WTC11 (cell line): Measurements from ENCODE around the gene TMEM150A. TPM values are rescaled to one million over a fixed set of nuclear protein-coding genes. Genes with fewer than 3 reads are reported as not detected.

ENCODE experiments used
- ATAC-seq: fragments of 200-7000 bp; cut with Tn5 transposase; 2 replicates; pipeline ENCODE4 v1.10.0; 2021; ENCODE audit warnings: mild to moderate bottlenecking, moderate library complexity
- CTCF ChIA-PET: fragments of 300-600 bp; sonication (Branson Sonifier 250); formaldehyde crosslinking; loops from one replicate; lab custom pipeline; 2021; ENCODE audit warnings: antibody characterized with exemption; lab: Charles Lee
- POLR2A ChIA-PET: fragments of 350-600 bp; sonication (Branson Sonifier 250); formaldehyde crosslinking; loops from one replicate; lab custom pipeline; 2021; ENCODE audit warnings: antibody characterized with exemption; lab: Charles Lee
- DNase-seq: peaks from one replicate; pipeline ENCODE4 v3.0.0; 2021; ENCODE audit warnings: low spot score
- H3K27ac Mint-ChIP-seq: 2 replicates; pipeline ENCODE4 v1.8.0; 2021; ENCODE audit warnings: mixed read lengths
- H3K27me3 Mint-ChIP-seq: 2 replicates; pipeline ENCODE4 v1.8.0; 2021; ENCODE audit warnings: low read depth, mild to moderate bottlenecking, moderate library complexity, mixed read lengths
- H3K36me3 Mint-ChIP-seq: 2 replicates; pipeline ENCODE4 v1.8.0; 2021; ENCODE audit warnings: mixed read lengths
- H3K4me1 Mint-ChIP-seq: 2 replicates; pipeline ENCODE4 v1.8.0; 2022; ENCODE audit warnings: mixed read lengths
- H3K4me3 Mint-ChIP-seq: 2 replicates; pipeline ENCODE4 v1.8.0; 2021; ENCODE audit warnings: mild to moderate bottlenecking, moderate library complexity, mixed read lengths
- H3K9me3 Mint-ChIP-seq: 2 replicates; pipeline ENCODE4 v1.8.0; 2021; ENCODE audit warnings: mixed read lengths
- ATF1 ChIP-seq: sonication (generic); formaldehyde crosslinking; IDR thresholded peaks from 2 replicates; pipeline ENCODE4 v1.8.1; 2023; ENCODE audit warnings: mild to moderate bottlenecking, moderate library complexity, missing genetic modification reagents
- CBFB ChIP-seq: sonication (generic); formaldehyde crosslinking; IDR thresholded peaks from 2 replicates; pipeline ENCODE4 v1.8.1; 2022; ENCODE audit warnings: mild to moderate bottlenecking, low read depth, missing genetic modification reagents
- FOXP1 ChIP-seq: sonication (generic); formaldehyde crosslinking; IDR thresholded peaks from 2 replicates; pipeline ENCODE4 v1.8.0; 2022; ENCODE audit warnings: missing genetic modification reagents, mild to moderate bottlenecking, moderate library complexity, borderline replicate concordance
- GTF2I ChIP-seq: fragments of 250-450 bp; sonication (Bioruptor Pico); conservative IDR thresholded peaks from 2 replicates; pipeline ENCODE4 v1.4.0; 2021; ENCODE audit warnings: mild to moderate bottlenecking
- IRF2 ChIP-seq: sonication (generic); formaldehyde crosslinking; IDR thresholded peaks from 2 replicates; pipeline ENCODE4 v1.8.0; 2022; ENCODE audit warnings: low read depth, missing genetic modification reagents, borderline replicate concordance
- JUN ChIP-seq: sonication (generic); formaldehyde crosslinking; IDR thresholded peaks from 2 replicates; pipeline ENCODE4 v1.8.0; 2023; ENCODE audit warnings: mild to moderate bottlenecking, missing genetic modification reagents
- MXD4 ChIP-seq: fragments of 250-450 bp; sonication (Bioruptor Pico); IDR thresholded peaks from 2 replicates; pipeline ENCODE4 v1.8.0; 2021; ENCODE audit warnings: mild to moderate bottlenecking, moderate library complexity, borderline replicate concordance
- NFATC4 ChIP-seq: fragments of 250-450 bp; sonication (Bioruptor Pico); IDR thresholded peaks from 2 replicates; pipeline ENCODE4 v1.9.0; 2021; ENCODE audit warnings: mild to moderate bottlenecking
- NFE2L1 ChIP-seq: sonication (generic); formaldehyde crosslinking; IDR thresholded peaks from 2 replicates; pipeline ENCODE4 v1.8.1; 2023; ENCODE audit warnings: missing genetic modification reagents
- NFYB ChIP-seq: sonication (generic); formaldehyde crosslinking; conservative IDR thresholded peaks from 2 replicates; pipeline ENCODE4 v1.8.0; 2022; ENCODE audit warnings: low read depth, missing genetic modification reagents
- NR2C2 ChIP-seq: sonication (generic); formaldehyde crosslinking; IDR thresholded peaks from 2 replicates; pipeline ENCODE4 v1.8.0; 2022; ENCODE audit warnings: mild to moderate bottlenecking, missing genetic modification reagents
- SMAD4 ChIP-seq: sonication (generic); formaldehyde crosslinking; IDR thresholded peaks from 2 replicates; pipeline ENCODE4 v1.8.0; 2022; ENCODE audit warnings: mild to moderate bottlenecking, missing genetic modification reagents
- TCF7 ChIP-seq: sonication (generic); formaldehyde crosslinking; IDR thresholded peaks from 2 replicates; pipeline ENCODE4 v1.8.0; 2022; ENCODE audit warnings: mild to moderate bottlenecking, low read depth, missing genetic modification reagents, moderate library complexity
- TEAD1 ChIP-seq: sonication (generic); formaldehyde crosslinking; IDR thresholded peaks from 2 replicates; pipeline ENCODE4 v1.8.0; 2022; ENCODE audit warnings: mild to moderate bottlenecking, missing genetic modification reagents
- ZNF219 ChIP-seq: sonication (generic); formaldehyde crosslinking; IDR thresholded peaks from 2 replicates; pipeline ENCODE4 v1.8.0; 2023; ENCODE audit warnings: missing genetic modification reagents, mild to moderate bottlenecking, borderline replicate concordance
- ZNF263 ChIP-seq: sonication (generic); formaldehyde crosslinking; IDR thresholded peaks from 2 replicates; pipeline ENCODE4 v1.8.1; 2022; ENCODE audit warnings: low read depth, mild to moderate bottlenecking, moderate library complexity, missing genetic modification reagents
- ZNF416 ChIP-seq: fragments of 250-450 bp; sonication (Bioruptor Pico); IDR thresholded peaks from 2 replicates; pipeline ENCODE4 v1.9.0; 2021; ENCODE audit warnings: mild to moderate bottlenecking, inconsistent platforms
- ZNF423 ChIP-seq: fragments of 250-450 bp; sonication (Bioruptor Pico); IDR thresholded peaks from 2 replicates; pipeline ENCODE4 v2.1.2; 2022; ENCODE audit warnings: mild to moderate bottlenecking, moderate library complexity
- total RNA-seq: library from RNA; stranded (reverse); gene quantifications from 3 replicates; pipeline ENCODE4 v1.2.3, GENCODE V29; 2021
- TF ChIP-seq, protein P1 (sequence below): sonication (generic); formaldehyde crosslinking; IDR thresholded peaks from 2 replicates; pipeline ENCODE4 v1.8.1; 2023; ENCODE audit warnings: mild to moderate bottlenecking, missing genetic modification reagents
- TF ChIP-seq, protein P2 (sequence below): sonication (generic); formaldehyde crosslinking; IDR thresholded peaks from 2 replicates; pipeline ENCODE4 v1.8.1; 2023; ENCODE audit warnings: mild to moderate bottlenecking, missing genetic modification reagents, moderate library complexity
- TF ChIP-seq, protein P3 (sequence below): sonication (generic); formaldehyde crosslinking; IDR thresholded peaks from 2 replicates; pipeline ENCODE4 v1.8.0; 2022; ENCODE audit warnings: mild to moderate bottlenecking, missing genetic modification reagents
- TF ChIP-seq, protein P4 (sequence below): fragments of 250-450 bp; sonication (Bioruptor Pico); IDR thresholded peaks from 2 replicates; pipeline ENCODE4 v1.8.0; 2021; ENCODE audit warnings: mild to moderate bottlenecking
- TF ChIP-seq, protein P5 (sequence below): fragments of 250-450 bp; sonication (Bioruptor Pico); IDR thresholded peaks from 2 replicates; pipeline ENCODE4 v2.1.2; 2022; ENCODE audit warnings: mild to moderate bottlenecking, moderate library complexity
- TF ChIP-seq, protein P6 (sequence below): fragments of 250-450 bp; sonication (Bioruptor Pico); IDR thresholded peaks from 2 replicates; pipeline ENCODE4 v1.9.0; 2021; ENCODE audit warnings: mild to moderate bottlenecking

TMEM150A gene
- total RNA-seq, 1 experiment from 2014 or later, result 20.9 TPM

DNA sequence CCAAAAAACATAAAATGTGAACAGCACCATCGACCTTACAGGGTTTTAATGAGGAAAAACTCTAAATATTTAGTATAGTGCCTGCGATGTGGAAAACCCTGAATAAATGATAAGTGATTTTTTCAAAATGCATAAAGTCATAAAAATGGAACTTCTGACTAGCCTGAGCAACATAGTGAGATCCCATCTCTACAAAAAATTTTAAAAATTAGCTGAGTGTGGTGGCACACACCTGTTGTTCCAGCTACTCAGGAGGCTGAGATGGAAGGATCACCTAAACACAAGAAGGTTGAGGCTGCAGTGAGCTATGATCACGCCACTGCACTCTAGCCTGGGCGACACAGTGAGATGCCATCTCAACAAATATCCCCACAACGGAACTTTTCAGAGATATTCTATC is 45.4 kb downstream of the TMEM150A start (continued):
- TF ChIP-seq, protein P1, sequence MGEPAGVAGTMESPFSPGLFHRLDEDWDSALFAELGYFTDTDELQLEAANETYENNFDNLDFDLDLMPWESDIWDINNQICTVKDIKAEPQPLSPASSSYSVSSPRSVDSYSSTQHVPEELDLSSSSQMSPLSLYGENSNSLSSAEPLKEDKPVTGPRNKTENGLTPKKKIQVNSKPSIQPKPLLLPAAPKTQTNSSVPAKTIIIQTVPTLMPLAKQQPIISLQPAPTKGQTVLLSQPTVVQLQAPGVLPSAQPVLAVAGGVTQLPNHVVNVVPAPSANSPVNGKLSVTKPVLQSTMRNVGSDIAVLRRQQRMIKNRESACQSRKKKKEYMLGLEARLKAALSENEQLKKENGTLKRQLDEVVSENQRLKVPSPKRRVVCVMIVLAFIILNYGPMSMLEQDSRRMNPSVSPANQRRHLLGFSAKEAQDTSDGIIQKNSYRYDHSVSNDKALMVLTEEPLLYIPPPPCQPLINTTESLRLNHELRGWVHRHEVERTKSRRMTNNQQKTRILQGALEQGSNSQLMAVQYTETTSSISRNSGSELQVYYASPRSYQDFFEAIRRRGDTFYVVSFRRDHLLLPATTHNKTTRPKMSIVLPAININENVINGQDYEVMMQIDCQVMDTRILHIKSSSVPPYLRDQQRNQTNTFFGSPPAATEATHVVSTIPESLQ (CRISPR knock-in tag), result no peak
- TF ChIP-seq ZNF263 (CRISPR knock-in tag), result no peak
- TF ChIP-seq, protein P2, sequence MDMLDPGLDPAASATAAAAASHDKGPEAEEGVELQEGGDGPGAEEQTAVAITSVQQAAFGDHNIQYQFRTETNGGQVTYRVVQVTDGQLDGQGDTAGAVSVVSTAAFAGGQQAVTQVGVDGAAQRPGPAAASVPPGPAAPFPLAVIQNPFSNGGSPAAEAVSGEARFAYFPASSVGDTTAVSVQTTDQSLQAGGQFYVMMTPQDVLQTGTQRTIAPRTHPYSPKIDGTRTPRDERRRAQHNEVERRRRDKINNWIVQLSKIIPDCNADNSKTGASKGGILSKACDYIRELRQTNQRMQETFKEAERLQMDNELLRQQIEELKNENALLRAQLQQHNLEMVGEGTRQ (CRISPR knock-in tag), result no peak
- TF ChIP-seq ZNF416 (CRISPR knock-in tag), result no peak
- no peak for TF ChIP-seq ZNF423
- TF ChIP-seq NFE2L1 (CRISPR knock-in tag), result no peak
- TF ChIP-seq FOXP1 (CRISPR knock-in tag), result no peak
- no peak for TF ChIP-seq JUN (CRISPR knock-in tag)
- TF ChIP-seq ATF1 (CRISPR knock-in tag), result no peak
- TF ChIP-seq NR2C2 (CRISPR knock-in tag), result no peak

DNA sequence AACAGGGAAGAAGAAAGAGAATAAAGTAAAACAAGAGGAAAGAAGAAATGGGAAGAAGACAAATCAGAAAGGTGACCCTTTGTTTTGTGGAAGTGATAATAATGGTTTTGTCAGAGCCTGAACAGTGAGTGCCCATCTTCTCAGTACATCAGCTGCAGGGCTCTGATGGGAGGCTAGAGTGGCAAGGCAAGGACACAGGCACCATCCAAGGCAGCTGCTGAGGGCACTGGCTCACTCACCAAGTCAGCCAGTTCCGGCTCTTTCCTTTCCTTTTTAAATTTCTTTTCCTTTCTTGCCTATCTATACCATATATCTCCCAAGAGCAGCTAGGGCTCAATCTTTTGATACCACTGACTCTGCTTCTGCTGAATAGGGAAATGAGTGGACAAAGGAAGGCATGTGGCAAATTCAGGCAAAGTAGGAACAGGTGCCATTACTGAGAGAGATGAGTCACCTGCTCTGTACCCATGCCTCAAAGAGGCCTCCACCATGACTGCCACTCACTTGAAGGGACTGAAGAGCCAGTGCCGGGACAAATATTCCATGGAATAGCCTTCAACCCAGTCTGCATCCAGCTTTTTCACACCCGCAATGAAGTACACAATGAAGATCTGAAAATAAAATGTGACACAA is 47.4 kb downstream of the TMEM150A start:
- no peak overlapping the region for H3K4me3 Mint-ChIP-seq
- no peak for ATAC-seq
- CTCF ChIA-PET, result no interaction called here
- no peak for TF ChIP-seq TCF7 (CRISPR knock-in tag)
- TF ChIP-seq MXD4 (CRISPR knock-in tag), result no peak
- TF ChIP-seq, protein P3, sequence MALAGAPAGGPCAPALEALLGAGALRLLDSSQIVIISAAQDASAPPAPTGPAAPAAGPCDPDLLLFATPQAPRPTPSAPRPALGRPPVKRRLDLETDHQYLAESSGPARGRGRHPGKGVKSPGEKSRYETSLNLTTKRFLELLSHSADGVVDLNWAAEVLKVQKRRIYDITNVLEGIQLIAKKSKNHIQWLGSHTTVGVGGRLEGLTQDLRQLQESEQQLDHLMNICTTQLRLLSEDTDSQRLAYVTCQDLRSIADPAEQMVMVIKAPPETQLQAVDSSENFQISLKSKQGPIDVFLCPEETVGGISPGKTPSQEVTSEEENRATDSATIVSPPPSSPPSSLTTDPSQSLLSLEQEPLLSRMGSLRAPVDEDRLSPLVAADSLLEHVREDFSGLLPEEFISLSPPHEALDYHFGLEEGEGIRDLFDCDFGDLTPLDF (CRISPR knock-in tag), result no peak
- TF ChIP-seq NFYB (CRISPR knock-in tag), result no peak
- TF ChIP-seq, all 79 proteins: peak for 0
- Mint-ChIP-seq H3K4me1 (peaks cover 1% of the 10 kb centered on the region; the same call in 1 of the 2 replicates), H3K27ac (no peak overlapping the region), H3K27me3 (no peaks in the 10 kb centered on the region), H3K9me3 (no peaks in the 10 kb centered on the region), H3K36me3 (peaks cover 43% of the 10 kb centered on the region)
- DNase-seq, result no peak
- POLR2A ChIA-PET, result interaction anchor here (0.8 kb wide), 1 partner anchor 9 kb away, joined by 4 read pairs; no protein-coding TSS in a partner anchor

DNA sequence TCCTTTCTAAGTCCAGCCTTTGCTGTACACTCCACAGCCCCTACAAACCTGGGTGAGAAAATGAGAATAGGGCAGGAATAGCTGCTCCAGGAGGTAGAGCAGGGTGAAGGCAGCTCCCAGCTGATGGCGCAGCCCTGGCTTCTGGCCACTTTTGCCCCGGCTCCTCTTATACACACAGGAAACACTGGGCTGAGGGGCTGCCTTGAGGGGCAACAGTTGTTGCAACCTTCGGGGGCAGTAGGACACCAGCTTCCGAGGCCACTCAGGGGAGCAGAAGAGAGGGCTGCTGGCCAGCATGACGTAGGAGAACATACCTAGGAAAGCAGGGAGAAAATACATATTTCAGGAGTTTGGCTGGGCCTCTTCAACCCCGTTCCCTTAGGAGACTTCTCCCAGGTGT is 49.3 kb downstream of the TMEM150A start:
- Mint-ChIP-seq H3K36me3 (peaks cover 45% of the 10 kb centered on the region), H3K27ac (no peak overlapping the region), H3K4me1 (peaks cover 5% of the 10 kb centered on the region), H3K9me3 (no peaks in the 10 kb centered on the region), H3K4me3 (no peak overlapping the region), H3K27me3 (no peaks in the 10 kb centered on the region)
- DNase-seq (no peak), ATAC-seq (no peak)
- CTCF ChIA-PET, result interaction anchor here (1.7 to 4.5 kb wide), 2 partner anchors 24 to 133 kb away, joined by 12 to 106 read pairs; partner anchors contain the start of genes SH2D6 and VAMP8
- POLR2A ChIA-PET, result interaction anchor here (2.4 kb wide), 1 partner anchor 14 kb away, joined by 17 read pairs; the partner anchor contains the start of gene MAT2A
- TF ChIP-seq IRF2 (CRISPR knock-in tag) (no peak), NFATC4 (no peak), SMAD4 (CRISPR knock-in tag) (no peak), MXD4 (CRISPR knock-in tag) (no peak), TEAD1 (no peak), ZNF219 (CRISPR knock-in tag) (no peak), NFYB (CRISPR knock-in tag) (no peak), GTF2I (CRISPR knock-in tag) (no peak), CBFB (CRISPR knock-in tag) (no peak)
- TF ChIP-seq, protein P4, sequence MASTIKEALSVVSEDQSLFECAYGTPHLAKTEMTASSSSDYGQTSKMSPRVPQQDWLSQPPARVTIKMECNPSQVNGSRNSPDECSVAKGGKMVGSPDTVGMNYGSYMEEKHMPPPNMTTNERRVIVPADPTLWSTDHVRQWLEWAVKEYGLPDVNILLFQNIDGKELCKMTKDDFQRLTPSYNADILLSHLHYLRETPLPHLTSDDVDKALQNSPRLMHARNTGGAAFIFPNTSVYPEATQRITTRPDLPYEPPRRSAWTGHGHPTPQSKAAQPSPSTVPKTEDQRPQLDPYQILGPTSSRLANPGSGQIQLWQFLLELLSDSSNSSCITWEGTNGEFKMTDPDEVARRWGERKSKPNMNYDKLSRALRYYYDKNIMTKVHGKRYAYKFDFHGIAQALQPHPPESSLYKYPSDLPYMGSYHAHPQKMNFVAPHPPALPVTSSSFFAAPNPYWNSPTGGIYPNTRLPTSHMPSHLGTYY, result no peak
- TF ChIP-seq, protein P5, sequence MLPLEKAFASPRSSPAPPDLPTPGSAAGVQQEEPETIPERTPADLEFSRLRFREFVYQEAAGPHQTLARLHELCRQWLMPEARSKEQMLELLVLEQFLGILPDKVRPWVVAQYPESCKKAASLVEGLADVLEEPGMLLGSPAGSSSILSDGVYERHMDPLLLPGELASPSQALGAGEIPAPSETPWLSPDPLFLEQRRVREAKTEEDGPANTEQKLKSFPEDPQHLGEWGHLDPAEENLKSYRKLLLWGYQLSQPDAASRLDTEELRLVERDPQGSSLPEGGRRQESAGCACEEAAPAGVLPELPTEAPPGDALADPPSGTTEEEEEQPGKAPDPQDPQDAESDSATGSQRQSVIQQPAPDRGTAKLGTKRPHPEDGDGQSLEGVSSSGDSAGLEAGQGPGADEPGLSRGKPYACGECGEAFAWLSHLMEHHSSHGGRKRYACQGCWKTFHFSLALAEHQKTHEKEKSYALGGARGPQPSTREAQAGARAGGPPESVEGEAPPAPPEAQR (CRISPR knock-in tag), result no peak
- TF ChIP-seq, protein P6, sequence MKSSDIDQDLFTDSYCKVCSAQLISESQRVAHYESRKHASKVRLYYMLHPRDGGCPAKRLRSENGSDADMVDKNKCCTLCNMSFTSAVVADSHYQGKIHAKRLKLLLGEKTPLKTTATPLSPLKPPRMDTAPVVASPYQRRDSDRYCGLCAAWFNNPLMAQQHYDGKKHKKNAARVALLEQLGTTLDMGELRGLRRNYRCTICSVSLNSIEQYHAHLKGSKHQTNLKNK (CRISPR knock-in tag), result no peak
